ENCODE results near the gene GNB2.

GNB2 gene

DNA sequence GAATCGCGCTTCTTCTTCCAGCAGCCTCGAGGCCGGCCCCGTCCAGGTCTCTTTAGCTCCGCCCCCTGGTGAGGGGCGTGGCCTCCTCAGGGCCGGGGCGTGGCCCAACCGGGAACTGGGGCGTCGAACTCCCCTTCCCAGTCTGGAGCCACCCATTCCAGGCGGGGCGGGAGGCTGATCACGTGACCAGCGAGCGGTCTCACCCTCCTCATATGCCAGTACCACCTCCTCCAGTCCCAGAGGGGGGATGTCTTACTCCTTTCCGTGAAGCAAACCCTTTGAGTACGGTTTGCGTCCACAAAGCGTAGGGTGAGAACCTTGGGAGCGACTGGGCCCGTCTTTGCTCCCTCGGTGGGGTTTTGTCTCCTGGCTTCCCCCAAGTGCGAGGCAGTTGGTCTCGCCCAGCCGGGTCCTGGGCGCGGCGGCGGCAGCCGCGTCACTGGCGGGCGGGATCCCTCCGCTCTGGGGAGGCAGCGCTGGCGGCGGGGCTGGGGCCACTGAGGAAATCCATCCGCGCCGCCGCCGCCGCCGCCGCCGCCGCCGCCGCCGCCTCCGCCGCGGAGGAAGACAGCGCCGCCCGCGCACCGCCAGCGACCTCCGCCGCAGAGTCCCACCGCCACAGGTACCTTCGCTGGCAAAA is at the start of gene GNB2:
GNB2 (plus strand) TSS at position 439 of the 640 bp plus-strand sequence. CDS start 2,526 bp downstream, outside the sequence.
- peak; percentile 98 to 99 for DNase-seq (ENCODE audit: low read depth in 1 of 2, low spot score in 1 of 2)

- no peak for DNase-seq (ENCODE audit: low read depth in 1 of 2, low spot score in 1 of 2)
Measured at GRCh38 chr7:100623951-100624824, 49.4 kb upstream of the GNB2 start.

GRCh38 chr7:100626055-100626454 is 47.5 kb upstream of the GNB2 start:
- DNase-seq (ENCODE audit: low read depth in 1 of 2, low spot score in 1 of 2): no peak

DNA sequence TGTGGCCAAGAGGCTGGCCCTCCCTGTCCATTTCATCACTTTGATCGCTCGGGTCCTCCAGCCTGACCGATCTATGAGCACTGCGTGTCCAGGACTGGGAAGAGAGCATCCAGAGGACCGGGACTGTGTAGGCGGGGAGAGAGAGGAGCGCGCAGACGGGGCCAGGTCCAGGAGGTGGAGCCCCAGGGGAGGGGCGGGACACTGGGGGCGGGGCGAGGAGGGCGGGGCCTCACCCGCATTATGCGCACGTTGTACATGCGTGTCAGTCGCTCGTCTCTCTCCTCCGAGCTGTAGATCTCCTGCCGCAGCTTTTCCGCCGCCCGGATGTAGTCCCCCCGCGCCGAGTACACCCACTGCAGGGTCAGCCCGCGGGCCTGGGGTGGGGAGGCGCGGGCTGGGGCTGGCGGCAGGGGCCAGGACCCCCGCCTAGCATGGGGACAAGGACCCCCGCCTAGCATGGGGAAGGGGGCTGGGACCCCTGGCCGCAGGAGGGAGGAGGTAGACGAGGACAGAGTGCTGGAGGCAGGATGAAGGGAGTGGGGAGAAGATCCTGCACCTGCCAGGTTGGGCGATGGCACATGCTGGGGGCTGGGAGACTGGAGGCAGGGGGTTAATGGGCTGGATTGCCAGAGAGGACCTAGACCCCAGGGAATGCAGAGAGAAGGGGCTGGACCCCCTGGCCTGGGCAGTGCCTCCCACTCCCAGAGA is 46.9 kb upstream of the GNB2 start:
- DNase-seq (ENCODE audit: low read depth in 1 of 2, low spot score in 1 of 2): peak; percentile 78 to 82

DNA sequence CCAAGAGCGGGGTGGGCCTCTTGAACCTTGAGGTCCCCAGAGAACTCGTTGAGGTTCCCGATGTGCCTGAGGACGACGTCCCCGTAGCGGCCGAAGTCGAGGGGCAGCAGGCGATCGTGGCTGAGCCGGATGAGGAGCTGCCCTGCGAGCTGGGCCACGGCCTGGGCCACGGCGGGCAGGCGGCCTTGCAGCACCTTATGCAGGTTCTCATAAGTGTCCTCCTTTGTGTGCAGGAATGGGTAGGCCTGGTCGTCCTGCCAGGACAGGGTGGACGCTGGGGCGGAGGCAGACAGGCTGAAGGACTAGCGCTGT is 46.3 kb upstream of the GNB2 start:
- DNase-seq (ENCODE audit: low read depth in 1 of 2, low spot score in 1 of 2): no peak

DNA sequence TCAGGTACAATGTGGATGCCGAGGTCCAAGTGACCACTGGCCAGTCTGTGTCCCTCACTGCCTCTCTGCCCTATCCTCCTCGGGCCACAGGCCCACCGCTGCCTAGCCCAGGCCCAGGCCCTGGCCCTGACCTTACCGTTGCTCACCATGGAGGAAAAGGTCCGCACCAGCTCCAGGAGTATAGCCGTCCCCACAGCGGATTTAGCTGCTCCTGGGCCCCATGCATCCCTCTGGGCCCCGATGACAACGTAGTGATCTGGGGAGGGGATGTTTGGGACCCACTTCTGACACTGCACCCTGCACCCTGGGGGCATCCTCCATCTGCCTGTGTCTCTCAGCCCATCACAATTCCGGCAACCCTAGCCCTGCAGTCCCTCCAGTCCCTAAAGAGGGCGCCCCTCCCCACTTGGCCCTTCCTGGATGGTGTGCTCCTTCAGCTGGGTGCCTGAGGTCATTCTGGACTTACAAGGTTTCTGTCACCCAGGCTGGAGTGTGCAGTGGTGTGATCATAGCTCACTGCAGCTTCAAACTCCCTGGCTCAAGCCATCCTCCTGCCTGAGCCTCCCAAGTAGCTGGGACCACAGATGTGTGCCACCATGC is 44.3 kb upstream of the GNB2 start:
- DNase-seq (ENCODE audit: low read depth in 1 of 2, low spot score in 1 of 2): no peak

- DNase-seq (ENCODE audit: low read depth in 1 of 2, low spot score in 1 of 2): no peak
Measured at GRCh38 chr7:100630066-100630465, 43.5 kb upstream of the GNB2 start.

GRCh38 chr7:100632951-100633717 is 40.4 kb upstream of the GNB2 start:
- peak in 1 of 2 donors; percentile 45 for DNase-seq (ENCODE audit: low read depth in 1 of 2, low spot score in 1 of 2)

GRCh38 chr7:100639995-100640516 is 33.5 kb upstream of the GNB2 start:
- no peak for DNase-seq (ENCODE audit: low read depth in 1 of 2, low spot score in 1 of 2)

DNA sequence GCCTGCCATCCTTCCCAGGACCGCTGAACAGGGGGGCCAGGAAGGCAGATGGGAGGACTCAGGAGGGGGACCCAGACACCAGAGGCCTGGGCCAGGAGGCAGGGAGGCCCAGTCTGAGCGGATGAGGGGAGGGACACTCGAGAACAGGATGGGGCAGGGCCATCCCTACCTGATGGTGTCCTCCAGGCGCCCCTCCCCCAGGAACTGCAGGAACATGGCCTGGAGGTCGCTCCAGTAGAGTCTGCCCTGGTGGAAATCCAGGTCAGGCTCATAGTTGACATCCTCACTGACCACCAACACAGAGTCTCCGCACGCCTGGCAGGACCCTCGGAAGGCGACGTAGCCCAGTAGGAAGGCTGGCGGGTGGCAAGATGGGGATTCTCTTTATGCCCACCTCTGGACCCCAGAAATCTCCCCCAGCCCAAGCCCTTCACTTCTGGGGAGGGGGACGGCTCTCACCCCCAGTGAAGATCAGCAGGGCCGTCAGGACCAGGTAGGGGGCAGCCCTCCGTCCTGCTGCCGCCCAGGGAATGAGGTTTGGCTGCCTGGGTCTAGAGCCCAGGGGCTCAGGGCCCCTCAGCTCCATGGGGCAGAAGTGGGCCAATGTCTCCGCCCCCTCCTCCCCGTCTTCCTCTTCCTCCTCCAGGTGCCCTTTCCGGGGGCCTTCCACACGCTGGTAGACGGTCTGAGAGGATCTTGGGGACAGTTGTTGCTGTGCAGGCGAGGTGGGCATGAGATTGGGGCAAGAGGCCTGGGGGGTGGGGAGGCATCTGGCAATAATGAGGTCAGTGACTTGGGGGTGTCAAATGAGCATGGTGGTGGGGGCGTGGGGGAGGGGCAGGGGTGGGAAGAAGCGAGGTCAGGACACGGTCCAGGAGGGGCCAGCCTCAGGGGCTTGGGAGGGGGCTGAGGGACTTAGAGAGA is 32.8 kb upstream of the GNB2 start:
- DNase-seq (ENCODE audit: low read depth in 1 of 2, low spot score in 1 of 2): no peak

DNA sequence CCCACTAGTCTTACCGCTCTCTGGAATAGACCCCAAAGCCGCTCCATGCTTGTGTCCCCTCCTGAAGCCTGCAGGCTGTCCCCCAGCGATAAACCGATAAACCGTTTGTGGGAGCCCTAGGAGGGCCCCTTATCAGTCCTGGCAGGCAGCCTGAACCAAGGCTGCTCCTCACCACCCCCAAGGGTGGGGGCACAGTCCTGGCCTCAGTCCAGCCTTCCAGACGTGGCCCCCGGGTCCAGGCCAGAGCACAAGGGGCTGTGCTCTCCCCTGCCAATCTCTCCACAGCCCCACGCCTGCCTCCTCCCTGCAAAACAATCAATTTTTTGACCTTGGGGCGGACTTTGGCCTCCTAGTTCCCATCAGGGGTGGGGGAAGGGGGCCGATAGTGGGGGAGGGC is 32.1 kb upstream of the GNB2 start, which contains the start of gene TFR2:
TFR2 (minus strand) TSS at position 90 of the 397 bp plus-strand sequence; CDS start at position 47, 43 bp downstream.
- DNase-seq (ENCODE audit: low read depth in 1 of 2, low spot score in 1 of 2): no peak

DNA sequence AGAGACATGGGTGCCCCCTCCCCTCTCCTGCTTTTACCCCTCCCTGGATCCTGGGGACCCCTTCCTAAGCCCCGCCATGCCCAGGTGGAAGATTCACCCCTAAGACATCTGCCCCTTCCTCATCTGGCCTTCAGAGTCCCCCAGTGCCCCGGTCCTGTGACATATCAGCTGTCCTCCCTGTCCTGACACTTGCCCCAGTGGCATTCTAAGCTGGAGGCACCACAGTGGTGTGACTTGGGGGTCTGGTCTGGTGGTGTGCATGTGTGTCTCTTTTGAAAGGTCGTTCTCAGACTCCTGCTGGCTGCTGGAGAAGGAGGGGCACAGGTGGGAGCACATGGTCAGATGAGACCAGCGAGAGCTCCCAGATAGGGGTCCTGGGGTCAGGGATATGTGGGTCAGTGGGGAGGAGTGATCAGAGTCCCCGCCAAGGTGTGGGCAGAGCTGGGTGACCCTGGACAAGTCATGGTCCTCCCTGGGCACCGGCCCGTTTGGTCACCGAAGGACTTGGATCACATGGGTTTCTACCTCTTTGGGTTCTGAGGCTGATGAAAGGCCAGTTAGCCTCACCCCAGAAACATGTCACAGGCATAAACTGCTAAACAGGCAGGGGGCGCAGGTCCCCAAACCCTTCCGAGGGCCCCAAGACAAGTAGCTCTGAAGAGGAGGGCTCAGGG is 31.5 kb upstream of the GNB2 start:
- DNase-seq (ENCODE audit: low read depth in 1 of 2, low spot score in 1 of 2): no peak

DNA sequence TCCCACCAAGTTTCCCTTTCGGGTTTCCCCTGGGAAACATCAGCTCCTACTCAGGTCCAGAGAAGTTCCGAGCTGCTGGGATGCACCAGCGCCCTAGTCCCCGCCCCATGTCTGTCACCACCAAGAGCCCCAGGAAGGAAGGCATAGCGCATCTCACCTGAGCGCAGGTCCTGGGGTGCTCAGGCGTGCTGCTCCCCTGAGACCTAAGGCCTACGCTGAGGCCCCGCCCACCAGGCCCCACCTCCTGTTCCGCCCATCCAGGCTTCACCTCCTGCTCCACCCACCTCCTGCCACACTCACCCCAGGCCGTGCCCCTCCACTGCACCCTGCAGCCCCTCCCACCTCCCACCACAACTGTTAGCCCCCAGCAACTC is 31.0 kb upstream of the GNB2 start:
- DNase-seq (ENCODE audit: low read depth in 1 of 2, low spot score in 1 of 2): no peak

- DNase-seq (ENCODE audit: low read depth in 1 of 2, low spot score in 1 of 2): no peak
Measured at GRCh38 chr7:100649826-100650565, 23.5 kb upstream of the GNB2 start.

DNA sequence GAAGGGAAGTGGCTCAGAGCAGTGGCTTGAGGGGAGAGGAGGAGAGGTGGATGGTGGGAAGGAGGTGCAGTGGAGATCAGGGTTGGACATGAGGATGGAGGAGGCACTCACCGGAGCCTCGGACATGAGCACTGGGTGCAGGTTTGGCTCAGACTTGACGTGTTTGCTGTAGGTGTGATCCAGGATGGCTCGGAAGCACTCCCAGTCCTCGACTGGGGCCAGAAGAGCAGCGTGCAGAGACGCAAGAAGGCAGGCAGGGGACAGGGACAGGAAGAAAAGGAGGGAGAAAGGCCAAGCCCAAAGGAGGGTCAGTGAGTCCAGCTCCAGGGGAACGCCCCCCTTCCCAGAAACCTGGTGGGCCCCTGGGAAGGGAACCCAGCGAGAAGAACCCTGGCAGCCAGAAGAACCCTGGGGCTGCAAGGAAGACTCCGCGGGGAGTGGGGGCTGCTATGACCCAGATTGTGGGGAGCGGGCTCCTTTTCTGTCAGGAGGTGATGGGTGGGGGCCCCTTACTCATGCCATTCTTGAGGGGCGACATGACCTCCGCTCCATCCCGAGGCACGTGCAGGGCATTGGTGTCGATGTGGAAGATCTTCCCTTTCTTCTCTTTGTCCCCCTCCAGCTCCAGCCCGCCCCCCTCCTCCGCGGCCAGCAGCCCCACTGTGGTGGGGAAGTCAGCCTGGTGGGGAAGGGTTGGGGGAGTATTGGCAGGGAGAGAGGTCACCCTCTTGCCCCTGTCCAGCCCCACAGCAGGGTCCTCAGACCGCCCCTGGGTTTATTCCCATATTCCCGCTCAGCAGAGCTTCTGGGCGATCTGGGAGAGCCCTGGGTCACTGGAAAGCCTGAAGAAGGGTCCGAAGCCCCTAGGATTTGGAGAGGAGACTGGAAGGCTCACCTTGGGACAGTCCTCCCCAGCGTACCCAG is 18.4 kb upstream of the GNB2 start:
- DNase-seq (ENCODE audit: low read depth in 1 of 2, low spot score in 1 of 2): no peak

DNA sequence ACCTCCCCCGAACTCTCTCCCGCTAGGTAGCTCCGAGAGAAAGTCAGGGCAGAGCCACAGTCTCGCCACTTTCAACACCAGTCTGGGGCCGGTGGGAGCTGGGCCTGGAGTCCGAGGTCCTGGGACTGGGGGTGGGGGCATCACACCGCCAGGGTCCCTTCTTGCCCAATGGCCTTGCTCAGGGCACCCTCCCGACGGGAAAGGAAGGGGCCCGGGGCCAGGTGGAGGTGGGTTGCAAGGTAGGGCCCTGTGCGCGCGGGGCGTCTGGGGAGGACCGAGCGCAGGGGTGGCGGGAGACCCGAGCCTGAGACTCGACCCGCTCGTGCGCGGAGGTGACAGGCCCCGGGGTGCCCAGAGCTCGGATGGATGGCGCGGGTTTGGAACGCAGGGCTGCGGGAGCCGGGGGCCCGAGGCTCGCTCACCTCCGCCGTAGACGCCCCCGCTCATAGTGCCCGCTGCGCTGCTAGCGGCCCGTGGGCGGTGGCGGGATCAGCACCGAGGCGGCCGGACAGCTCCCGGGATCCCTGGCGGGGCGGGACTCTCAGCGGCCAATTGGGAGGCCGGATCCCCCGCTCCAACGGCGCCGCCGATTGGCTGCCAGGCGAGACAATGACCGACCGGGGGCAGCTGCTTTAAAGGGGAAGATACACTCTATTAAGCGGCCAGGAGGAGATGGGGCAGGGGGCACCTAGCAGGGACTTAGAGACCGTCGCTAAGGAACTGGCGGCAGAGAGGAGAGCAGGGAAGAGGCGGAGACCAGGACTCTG is 17.4 kb upstream of the GNB2 start, which contains the start of gene ACTL6B:
ACTL6B (minus strand) TSS at position 541 of the 767 bp plus-strand sequence; CDS start at position 447, 94 bp downstream.
- DNase-seq (ENCODE audit: low read depth in 1 of 2, low spot score in 1 of 2): no peak
